Activated B cell treated with CpG ODN at 0.5 μM for 24 hours (primary cell): ENCODE data around the gene CHN2. TPM values are rescaled to one million over a fixed set of nuclear protein-coding genes. Genes with fewer than 3 reads are reported as not detected.

ENCODE experiments used
- ATAC-seq: fragments of 200-7000 bp; cut with Tn5 transposase; one replicate; pipeline ENCODE4 v1.10.0; 2021; ENCODE audit warnings: low read depth, mild to moderate bottlenecking, moderate library complexity
- CTCF ChIA-PET: fragments of 350-600 bp; sonication (Branson Sonifier 250); formaldehyde crosslinking; loops from one replicate; lab custom pipeline; 2021; ENCODE audit warnings: antibody characterized with exemption; lab: Charles Lee
- POLR2A ChIA-PET: fragments of 350-600 bp; sonication (Branson Sonifier 250); formaldehyde crosslinking; loops from one replicate; lab custom pipeline; 2021; ENCODE audit warnings: antibody characterized with exemption; lab: Charles Lee
- DNase-seq: peaks from one replicate; pipeline ENCODE4 v3.0.0; 2022
- H3K27ac Mint-ChIP-seq: one replicate; pipeline ENCODE4 v1.8.0; 2020; ENCODE audit warnings: mixed read lengths
- H3K27me3 Mint-ChIP-seq: one replicate; pipeline ENCODE4 v1.8.0; 2021; ENCODE audit warnings: mixed read lengths
- H3K36me3 Mint-ChIP-seq: one replicate; pipeline ENCODE4 v1.8.0; 2021; ENCODE audit warnings: low read depth, mixed read lengths
- H3K4me1 Mint-ChIP-seq: one replicate; pipeline ENCODE4 v1.8.0; 2021; ENCODE audit warnings: mixed read lengths
- H3K4me3 Mint-ChIP-seq: one replicate; pipeline ENCODE4 v1.8.0; 2020; ENCODE audit warnings: mild to moderate bottlenecking, mixed read lengths
- H3K9me3 Mint-ChIP-seq: one replicate; pipeline ENCODE4 v1.8.0; 2020; ENCODE audit warnings: mixed read lengths
- intact Hi-C: fragments of 100-400 bp; cut with micrococcal nuclease; formaldehyde crosslinking; loops from one replicate; pipeline ENCODE4 v1.15.1; 2024
- total RNA-seq: library from RNA; stranded (reverse); gene quantifications from 2 replicates; pipeline ENCODE4 v1.2.3, GENCODE V29; 2022
- TF ChIP-seq, protein P1 (sequence below): fragments of 200-600 bp; IDR thresholded peaks from one replicate; pipeline ENCODE4 v1.8.0; 2022; ENCODE audit warnings: antibody characterized with exemption, mild to moderate bottlenecking

The CHN2 gene
- total RNA-seq, 1 donor from 2014 or later = 1.8 TPM

DNA sequence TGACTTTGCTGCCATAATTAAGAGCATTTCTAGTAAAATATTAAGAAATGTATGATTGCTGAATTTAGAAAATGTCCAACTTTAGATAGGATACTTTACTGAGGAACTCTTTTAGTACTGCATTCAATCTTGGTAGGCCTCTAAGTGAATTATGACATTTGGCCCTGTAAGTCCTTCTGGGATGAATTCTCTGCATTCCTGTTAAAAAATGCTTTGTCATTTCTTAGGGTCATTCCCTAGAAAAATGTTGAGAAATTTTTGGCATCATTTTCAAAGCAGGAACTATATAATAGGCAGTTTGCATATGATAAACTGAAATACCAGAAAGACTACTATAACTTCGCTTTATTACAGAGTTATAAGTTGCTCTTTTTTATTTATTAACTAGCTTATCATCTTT, 299.8 kb downstream of the CHN2 start:
- Mint-ChIP-seq H3K36me3 (no peaks in the 10 kb centered on the region), H3K4me1 (no peaks in the 10 kb centered on the region), H3K9me3 (no peaks in the 10 kb centered on the region), H3K27me3 (no peaks in the 10 kb centered on the region), H3K27ac (no peak overlapping the region), H3K4me3 (no peak overlapping the region)
- intact Hi-C loops = no loop called here
- ATAC-seq (no peak), DNase-seq (no peak)
- TF ChIP-seq, protein P1, sequence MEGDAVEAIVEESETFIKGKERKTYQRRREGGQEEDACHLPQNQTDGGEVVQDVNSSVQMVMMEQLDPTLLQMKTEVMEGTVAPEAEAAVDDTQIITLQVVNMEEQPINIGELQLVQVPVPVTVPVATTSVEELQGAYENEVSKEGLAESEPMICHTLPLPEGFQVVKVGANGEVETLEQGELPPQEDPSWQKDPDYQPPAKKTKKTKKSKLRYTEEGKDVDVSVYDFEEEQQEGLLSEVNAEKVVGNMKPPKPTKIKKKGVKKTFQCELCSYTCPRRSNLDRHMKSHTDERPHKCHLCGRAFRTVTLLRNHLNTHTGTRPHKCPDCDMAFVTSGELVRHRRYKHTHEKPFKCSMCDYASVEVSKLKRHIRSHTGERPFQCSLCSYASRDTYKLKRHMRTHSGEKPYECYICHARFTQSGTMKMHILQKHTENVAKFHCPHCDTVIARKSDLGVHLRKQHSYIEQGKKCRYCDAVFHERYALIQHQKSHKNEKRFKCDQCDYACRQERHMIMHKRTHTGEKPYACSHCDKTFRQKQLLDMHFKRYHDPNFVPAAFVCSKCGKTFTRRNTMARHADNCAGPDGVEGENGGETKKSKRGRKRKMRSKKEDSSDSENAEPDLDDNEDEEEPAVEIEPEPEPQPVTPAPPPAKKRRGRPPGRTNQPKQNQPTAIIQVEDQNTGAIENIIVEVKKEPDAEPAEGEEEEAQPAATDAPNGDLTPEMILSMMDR = no peak
- ChIA-PET CTCF (no interaction called here), POLR2A (no interaction called here)

DNA sequence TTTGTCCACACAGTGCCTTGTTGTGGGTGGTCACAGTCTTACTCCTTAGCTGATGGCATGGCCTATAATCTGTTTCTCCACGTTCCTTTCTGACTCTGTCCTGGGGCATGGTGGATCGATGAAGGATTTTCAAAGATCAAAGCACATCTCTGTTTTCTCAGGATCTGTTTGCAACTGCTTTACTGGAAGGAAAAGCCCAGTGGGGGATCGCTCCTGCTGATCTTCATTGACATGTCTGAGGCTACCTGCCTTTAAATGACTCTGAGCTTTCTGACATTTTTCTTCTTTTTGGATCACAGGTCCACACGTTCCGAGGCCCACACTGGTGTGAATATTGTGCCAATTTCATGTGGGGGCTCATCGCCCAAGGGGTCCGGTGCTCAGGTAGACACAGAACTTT, 301.1 kb downstream of the CHN2 start:
- Mint-ChIP-seq H3K4me1 (no peaks in the 10 kb centered on the region), H3K36me3 (no peaks in the 10 kb centered on the region), H3K4me3 (no peak overlapping the region), H3K27me3 (no peaks in the 10 kb centered on the region), H3K9me3 (no peaks in the 10 kb centered on the region), H3K27ac (no peak overlapping the region)
- TF ChIP-seq, protein P1 = no peak
- ATAC-seq = no peak
- POLR2A ChIA-PET = no interaction called here
- CTCF ChIA-PET = no interaction called here
- intact Hi-C loops = no loop called here
- DNase-seq = no peak

GRCh38 chr7:29496355-29497020, 301.9 kb downstream of the CHN2 start:
- TF ChIP-seq, protein P1 = no peak
- Mint-ChIP-seq H3K36me3 (no peaks in the 10 kb centered on the region), H3K4me3 (no peak overlapping the region), H3K9me3 (no peaks in the 10 kb centered on the region), H3K27ac (no peak overlapping the region), H3K27me3 (no peaks in the 10 kb centered on the region), H3K4me1 (no peaks in the 10 kb centered on the region)
- ChIA-PET POLR2A (no interaction called here), CTCF (no interaction called here)
- intact Hi-C loops = no loop called here
- ATAC-seq (no peak), DNase-seq (no peak)

GRCh38 chr7:29499932-29500331, 305.4 kb downstream of the CHN2 start:
- Mint-ChIP-seq H3K27me3 (no peaks in the 10 kb centered on the region), H3K36me3 (no peaks in the 10 kb centered on the region), H3K4me1 (peaks cover 5% of the 10 kb centered on the region), H3K4me3 (no peak overlapping the region), H3K27ac (no peak overlapping the region), H3K9me3 (no peaks in the 10 kb centered on the region)
- intact Hi-C loops = no loop called here
- ChIA-PET POLR2A (no interaction called here), CTCF (no interaction called here)
- no peak for ATAC-seq
- TF ChIP-seq, protein P1 = no peak
- DNase-seq = no peak

GRCh38 chr7:29500719-29501118, 306.1 kb downstream of the CHN2 start:
- CTCF ChIA-PET = no interaction called here
- DNase-seq (no peak), ATAC-seq (no peak)
- Mint-ChIP-seq H3K9me3 (no peaks in the 10 kb centered on the region), H3K36me3 (no peaks in the 10 kb centered on the region), H3K27me3 (no peaks in the 10 kb centered on the region), H3K4me1 (peaks cover 5% of the 10 kb centered on the region), H3K27ac (no peak overlapping the region), H3K4me3 (no peak overlapping the region)
- intact Hi-C loops = no loop called here
- TF ChIP-seq, protein P1 = no peak
- POLR2A ChIA-PET = no interaction called here
